HT1080 (cell line): ENCODE measurements around the gene EYA3. TPM values are rescaled to one million over a fixed set of nuclear protein-coding genes. Genes with fewer than 3 reads are reported as not detected.
A peak's percentile ranks its signal among the peaks of the same experiment; 100 is the strongest.

Experiments
- DNase-seq: peaks from one replicate; pipeline ENCODE4 v3.0.0-alpha.2; 2015; ENCODE audit warnings: low read depth
- total RNA-seq: library from RNA; depleted of rRNA; stranded (reverse); fragments of >200 nt; shearing (Covaris generic); gene quantifications from 2 replicates; pipeline ENCODE4 v1.2.3, GENCODE V29; 2014

Gene EYA3
- total RNA-seq, 1 experiment from 2014 or later = 19.5 TPM

DNA sequence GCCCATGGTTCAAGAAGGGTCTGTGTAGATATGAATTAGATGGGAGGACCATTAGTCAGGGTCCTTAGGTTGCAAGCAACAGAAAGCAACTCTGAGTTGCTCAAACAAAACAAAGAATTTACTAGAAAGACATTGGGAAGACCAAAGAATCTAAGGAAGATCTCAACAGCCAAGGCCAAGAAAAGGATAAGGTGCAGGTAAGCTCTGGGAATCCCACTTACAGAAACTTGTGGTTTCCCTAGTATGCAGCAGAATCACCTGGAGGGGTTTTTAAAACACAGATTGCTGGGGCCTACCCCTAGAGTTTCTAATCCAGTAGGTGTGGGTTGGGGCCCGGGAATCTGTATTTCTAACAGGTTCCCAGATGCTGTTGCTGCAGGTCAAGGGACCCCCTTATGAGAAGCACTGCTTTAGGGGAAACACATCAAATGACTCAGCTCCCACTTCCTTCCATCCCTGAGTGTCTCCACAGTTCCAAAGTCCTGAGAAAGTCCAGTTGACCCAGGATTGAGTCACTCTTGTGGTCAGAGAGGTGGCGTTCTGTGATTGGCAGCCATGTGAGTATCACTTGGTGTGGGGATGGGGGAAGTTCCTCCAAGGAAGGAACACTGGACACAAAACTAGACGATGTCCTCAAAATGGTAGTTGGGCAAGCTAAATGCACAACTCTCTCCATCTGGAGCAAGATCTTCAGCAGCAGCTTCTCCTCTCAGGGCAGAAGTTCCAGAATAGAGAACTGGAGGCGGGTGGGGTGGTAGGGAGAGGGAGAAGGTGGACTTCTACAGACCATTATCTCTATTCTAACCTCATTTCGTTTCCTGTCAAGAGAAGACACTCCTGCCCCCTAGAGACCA lies 24.2 kb upstream of the EYA3 start:
- peak; percentile 99 for DNase-seq

- peak; percentile 35 for DNase-seq
These were observed 22.7 kb upstream of the EYA3 start for GRCh38 chr1:28111157-28111556.

DNA sequence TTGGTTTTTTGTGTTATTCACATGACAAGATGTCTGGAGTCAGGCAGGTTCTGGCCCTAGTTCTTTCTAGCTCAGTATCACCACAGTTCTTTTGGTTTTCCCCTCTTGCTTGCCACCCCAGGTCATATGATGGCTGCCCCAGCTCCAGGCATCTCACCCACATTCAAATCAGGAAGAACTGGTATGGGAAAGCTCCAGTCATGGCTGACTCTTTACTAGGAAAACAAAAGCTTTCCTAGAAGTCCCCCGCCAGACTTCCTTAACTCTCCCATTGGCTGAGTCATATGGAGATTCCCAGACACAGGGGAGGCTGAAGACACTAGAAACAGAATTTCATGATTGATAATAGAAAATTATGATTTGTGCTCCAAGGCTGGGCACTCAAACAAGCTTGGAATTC lies 22.1 kb upstream of the EYA3 start:
- peak; percentile 75 for DNase-seq

DNA sequence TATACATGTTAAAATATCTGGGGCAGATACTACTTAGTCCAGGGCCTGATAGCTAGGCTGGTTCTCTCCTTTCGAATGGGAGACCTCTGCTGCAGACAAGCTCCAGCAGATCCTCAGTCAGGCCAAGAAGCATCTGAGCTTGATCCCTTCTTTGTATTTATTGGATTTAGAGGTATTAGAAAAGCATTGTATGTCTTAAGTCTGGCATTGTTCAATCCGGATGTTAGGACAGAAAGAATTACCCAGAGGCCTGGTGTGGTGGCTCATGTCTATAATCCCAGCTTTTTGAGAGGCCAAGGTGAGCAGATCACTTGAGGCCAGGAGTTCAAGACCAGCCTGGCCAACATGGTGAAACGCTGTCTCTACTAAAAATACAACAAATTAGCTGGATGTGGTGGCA lies 21.2 kb upstream of the EYA3 start:
- DNase-seq = no peak

GRCh38 chr1:28108001-28108400 lies 19.6 kb upstream of the EYA3 start:
- no peak for DNase-seq

GRCh38 chr1:28104866-28105467 lies 16.6 kb upstream of the EYA3 start:
- DNase-seq = peak; percentile 73

DNA sequence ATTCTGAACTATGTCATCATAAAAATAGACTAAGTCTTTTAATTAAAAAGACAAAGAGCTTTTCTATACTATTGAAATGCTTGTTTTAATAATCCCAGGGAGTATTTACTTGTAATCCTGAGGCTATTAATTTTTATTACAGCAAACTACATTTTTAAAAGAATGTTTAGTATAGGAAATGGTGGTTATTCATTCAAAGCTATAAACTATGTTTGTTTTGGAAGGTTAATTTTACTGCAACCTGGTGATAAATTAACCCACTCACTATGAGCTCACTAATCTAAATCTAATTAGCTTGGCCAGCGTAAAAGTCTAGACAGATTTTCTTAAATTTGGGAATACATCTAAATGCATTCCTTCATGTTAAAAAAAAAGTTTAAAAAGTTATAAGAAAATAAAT lies 13.8 kb upstream of the EYA3 start:
- DNase-seq = no peak

DNA sequence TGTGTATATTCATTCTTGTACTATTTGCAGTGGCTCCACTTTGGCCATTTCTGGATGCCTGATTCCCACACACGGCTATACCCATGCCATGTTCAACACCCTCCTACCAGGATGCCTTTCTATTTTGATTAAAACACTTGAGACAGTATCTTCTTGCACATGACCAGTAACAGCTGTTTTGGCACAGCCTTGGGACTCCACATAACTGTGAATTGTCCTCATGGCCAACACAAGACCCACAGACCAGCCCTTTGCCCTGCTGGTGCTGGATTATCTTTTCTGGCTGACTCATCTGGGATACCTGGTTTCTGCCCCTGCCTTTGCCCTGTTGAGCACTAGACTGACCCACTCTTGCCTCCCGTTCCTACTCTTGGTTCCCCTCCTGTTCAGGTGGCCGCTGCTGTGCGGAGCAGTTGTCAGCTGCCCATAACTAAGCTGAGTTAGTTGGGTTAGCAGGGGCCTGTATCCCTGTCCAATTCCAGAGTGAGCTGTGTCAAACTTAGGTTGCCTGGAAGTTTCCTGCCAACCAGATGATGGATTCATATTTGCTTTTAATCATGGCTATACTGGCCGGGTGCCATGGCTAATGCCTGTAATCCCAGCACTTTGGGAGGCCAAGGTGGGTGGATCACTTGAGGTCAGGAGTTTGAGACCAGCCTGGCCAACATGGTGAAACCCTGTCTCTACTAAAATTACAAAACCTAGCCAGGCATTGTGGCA lies 10.8 kb upstream of the EYA3 start:
- no peak for DNase-seq

- no peak for DNase-seq
These were observed 8.7 kb upstream of the EYA3 start for GRCh38 chr1:28097100-28097472.

GRCh38 chr1:28096210-28097099 lies 8.0 kb upstream of the EYA3 start:
- no peak for DNase-seq

GRCh38 chr1:28091043-28091781 lies 2.8 kb upstream of the EYA3 start:
- DNase-seq = peak; percentile 68

GRCh38 chr1:28087614-28088167 lies 719 bp downstream of the EYA3 start:
- no peak for DNase-seq

GRCh38 chr1:28086651-28087050 lies 1.8 kb downstream of the EYA3 start:
- DNase-seq = no peak

DNA sequence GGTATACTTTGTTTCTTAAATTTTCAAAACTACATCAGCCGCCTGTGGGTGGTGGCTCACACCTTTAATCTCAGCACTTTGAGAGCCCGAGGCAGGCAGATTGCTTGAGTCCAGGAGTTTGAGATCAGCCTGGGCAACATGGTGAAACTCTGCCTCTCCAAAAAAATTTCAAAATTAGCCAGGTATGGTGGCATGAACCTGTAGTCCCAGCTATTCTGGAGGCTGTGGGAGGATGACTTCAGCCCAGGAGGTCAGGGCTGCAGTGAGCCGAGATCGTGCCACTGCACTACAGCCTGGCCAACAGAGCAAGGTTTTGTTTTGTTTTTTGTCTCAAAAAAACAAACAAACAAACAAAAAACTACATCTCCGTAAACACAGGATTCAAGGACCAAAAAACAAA lies 3.3 kb downstream of the EYA3 start:
- no peak for DNase-seq

DNA sequence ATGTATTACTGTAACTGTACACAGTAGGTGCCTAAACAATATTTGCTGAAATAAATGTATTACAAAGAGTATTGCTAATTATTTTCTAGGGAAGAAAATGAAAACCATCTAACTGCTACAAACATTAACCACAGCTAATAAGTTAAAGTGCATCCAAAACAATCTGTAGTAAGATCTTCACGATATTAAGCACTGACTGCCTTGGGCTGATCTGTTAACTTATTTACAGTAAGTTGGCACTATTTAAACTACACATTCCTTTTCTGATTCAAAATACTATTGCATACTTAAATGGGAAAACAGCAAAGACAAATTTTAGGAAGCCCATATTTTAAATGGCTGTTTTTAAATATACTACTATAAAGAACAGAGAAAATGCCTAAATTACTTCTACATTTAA lies 4.5 kb downstream of the EYA3 start:
- no peak for DNase-seq

DNA sequence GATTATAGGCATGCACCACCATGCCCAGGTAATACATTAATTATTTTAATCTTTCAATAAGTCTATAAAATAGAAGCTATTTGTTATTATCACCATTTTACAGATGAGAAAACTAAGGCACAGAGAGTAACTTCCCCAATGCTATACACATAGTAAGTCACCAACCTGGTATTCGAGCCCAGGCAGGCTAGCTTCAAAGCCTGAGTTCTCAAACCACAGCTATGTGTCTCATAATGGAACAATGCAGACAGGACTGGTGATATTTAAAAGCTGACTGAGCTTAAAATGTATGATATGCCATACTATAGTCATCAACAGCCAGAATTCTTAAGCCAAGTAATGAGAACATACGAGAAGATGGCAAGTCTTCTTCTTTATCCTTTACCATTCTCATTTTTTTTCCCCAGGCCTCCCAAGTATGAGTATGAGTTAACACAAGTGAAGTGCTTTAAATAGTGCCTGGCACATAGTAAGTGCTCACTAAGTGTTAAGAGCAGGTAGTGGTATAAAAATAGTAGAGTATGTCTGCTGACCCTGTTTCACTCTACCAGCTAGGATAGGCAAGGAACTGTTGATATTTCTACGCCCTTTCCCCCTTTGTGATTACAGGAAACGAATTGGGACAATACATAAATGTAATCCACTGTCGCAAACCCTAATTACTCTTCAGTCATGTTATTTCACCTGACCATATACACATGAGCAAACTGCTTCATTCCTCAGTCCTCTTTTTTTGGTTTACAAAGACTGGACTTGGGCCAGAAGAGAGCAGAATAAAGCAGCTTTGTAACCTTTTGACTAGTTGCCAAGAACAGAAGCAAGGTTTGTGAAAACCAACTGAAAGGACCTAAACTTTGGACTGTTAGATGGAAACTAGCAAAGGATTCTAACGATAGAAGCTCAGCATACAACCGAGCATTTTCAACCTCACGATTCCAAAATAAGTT lies 9.5 kb downstream of the EYA3 start:
- DNase-seq = peak; percentile 66

DNA sequence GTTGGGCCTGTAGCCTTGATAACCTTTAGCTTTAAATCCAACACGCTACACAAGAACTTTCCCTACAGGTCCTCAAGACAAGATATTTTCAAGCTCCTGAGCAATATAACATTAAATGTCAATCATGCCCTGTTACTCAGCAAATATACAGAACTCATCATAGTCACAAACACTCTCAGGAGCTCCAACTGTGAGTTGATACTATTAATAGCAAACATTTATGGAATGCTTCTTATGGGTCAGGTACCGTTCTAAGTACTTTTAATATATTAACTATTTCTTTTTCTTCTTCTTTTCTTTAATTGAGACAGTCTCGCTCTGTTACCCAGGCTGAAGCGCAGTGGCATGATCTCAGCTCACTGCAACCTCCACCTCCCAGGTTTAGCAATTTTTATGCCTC lies 10.1 kb downstream of the EYA3 start:
- DNase-seq = no peak

- no peak for DNase-seq
These were observed 13.4 kb downstream of the EYA3 start for GRCh38 chr1:28074892-28075511.

DNA sequence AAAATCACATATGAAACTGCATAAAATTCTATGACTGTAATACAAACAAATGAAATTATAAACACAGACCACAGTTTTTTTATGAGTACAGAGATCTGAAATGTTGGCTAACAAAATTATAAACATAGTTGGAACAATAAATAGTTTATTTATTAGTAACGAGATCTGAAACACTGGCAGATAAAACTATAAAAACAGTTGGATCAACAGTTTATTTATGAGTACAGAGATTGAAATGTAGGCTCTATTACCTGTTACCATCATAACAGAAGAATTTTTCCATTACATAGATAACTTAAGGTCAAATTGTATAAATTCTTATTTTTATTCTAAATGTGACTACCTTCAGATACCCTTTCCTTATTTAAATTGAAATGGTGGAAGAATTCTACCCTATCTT lies 14.5 kb downstream of the EYA3 start:
- no peak for DNase-seq
